ENCODE results near the gene ITIH3.

Gene ITIH3

DNA sequence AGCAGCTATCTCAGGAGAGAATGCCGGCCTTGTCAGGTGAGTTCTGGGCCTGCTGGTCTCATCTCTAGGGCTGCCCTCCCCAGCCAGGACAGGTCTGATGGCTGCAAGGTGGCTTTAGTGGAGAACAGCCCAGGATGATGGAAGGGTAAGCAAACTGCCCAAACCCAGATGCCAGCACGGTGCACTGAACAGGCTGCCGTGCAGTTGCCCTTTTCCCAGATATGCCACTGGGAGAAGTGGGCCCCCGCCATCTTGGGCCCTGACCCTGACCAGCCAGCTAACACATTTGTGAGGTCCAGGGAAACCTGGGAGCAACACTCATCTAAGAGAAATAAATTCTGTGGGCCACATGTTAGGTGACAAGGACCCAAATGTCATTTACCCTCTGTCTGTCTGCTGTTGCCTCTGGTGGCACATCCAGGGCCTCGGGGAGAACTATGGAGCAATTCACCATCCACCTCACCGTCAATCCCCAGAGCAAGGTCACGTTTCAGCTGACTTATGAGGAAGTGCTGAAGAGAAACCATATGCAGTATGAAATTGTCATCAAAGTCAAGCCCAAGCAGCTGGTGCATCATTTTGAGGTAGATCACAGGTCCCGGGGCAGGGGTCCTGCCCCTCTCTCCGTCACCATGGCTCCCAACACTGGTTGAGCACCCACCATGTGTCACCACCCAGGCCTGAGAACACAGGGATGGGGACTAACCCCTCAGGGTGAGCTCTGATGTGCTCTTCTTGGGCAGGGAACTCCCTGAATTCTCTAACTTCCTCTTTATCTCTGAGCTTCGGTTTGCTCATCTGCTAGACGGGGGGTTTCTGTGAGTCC lies 15.4 kb upstream of the ITIH3 start:
- DNase-seq = peak; percentile 24

DNA sequence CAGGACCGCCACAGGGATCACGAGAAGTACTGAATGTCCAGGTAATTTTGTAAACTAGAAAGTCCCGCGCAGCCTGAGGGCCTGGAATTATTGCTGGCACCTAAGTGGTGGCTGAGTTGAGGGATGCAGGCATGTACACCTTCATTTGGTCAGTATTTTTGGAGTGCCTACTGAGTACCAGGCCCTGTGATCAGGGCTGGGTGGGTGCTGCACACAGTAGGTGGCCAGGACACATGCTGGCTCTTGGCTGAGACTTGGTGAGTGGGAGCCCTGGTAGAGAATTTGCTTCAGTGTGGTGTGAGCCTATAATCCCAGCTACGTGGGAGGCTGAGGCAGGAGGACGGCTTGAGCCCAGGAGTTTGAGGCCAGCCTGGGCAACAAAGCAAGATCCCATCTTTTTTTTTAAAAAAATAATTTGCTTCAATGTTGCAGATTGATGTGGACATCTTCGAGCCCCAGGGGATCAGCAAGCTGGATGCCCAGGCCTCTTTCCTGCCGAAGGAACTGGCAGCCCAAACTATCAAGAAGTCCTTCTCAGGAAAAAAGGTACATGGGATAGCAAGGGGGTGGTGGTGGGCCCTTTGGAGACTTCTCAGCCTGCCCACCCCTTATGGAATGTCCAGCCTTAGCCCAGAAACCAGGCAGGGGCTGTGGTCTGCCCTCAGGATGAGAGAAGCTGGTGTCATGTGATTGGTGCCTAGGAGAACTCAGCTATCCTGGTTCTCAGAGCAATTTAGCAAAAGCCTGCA lies 14.6 kb upstream of the ITIH3 start:
- no peak for DNase-seq

DNA sequence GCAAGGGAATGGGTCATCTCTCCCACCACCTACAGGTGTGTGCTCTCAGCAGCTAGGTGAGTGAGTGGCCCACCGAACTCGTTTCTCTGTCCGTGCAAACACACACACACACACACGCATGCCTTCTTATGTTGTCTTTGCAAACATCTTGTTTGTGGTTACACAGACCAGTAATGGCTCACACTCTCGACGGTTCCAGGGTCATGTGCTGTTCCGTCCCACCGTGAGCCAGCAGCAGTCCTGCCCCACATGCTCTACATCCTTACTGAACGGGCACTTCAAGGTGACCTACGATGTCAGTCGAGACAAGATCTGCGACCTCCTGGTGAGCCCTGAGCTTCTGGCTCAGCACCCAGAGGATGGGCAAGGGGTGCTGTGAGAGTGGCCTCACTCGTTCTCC lies 12.9 kb upstream of the ITIH3 start:
- DNase-seq = no peak

DNA sequence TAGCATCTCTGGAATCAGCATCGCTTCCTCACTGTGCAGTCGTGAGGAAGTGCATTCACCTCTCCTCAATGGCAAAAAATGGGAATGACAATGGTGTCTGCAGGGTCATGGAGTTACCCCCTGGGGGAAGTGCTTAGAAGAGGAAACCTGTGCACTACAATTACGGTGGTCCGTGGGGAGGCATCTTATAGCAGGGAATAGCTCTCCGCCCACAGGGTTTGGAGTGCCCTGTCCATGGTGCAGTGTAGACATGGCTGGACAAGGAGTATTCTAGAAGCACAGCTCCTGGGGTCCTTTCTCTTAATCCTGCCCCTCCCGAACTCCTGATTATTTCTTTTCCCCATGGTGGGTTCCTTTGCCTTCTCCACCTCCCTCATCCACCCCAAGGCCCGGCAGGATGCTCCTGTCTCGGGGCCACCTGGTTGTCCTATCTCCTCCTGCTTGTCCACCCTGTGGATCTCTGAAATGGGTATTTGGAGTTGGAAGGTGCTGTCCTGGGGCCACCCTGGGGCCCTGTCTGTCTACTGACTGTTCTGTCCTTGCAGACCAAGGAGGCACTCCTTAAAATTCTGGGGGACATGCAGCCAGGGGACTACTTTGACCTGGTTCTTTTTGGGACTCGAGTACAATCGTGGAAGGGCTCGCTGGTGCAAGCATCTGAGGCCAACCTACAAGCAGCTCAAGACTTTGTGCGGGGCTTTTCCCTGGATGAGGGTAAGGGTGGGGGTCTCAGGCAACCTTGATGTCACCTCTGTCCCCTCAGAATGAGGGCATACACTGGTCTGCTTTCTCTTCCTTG lies 12.0 kb upstream of the ITIH3 start:
- no peak for DNase-seq

DNA sequence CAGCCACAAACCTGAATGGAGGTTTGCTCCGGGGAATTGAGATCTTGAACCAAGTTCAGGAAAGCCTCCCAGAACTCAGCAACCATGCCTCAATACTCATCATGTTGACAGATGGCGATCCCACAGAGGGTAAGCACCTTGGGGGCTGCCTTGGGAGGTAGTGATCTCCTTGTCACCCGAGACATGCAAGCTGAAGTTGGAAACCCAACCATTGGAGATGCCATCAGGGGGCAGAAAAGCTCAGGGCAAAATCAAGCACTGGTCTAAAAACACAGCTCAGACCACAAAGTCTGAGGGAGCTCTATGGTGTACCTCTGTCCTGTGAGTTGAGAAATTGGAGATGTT lies 11.4 kb upstream of the ITIH3 start:
- no peak for DNase-seq

DNA sequence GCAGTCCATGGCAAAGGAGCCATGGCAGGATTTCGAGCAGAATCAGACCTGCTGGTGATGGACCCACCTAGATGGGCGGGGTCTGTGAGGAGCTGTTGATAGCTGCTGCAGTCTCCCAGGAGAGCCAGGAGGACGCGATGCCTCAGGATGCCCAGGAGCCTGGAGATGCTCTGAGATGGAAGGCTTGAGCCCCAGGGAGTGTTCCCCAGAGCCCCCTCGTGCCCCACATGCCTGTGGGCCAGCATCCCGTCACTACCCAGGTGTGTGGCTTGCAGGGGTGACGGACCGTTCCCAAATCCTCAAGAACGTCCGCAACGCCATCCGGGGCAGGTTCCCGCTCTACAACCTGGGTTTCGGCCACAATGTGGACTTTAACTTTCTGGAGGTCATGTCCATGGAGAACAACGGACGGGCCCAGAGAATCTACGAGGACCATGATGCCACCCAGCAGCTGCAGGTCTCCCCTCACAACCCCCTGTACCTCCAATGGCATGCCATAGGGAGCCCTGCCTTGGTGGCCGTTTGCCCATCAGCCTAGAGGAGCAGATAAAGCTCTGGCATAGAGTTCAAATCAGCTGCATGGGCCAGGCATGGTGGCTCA lies 10.5 kb upstream of the ITIH3 start:
- no peak for DNase-seq

DNA sequence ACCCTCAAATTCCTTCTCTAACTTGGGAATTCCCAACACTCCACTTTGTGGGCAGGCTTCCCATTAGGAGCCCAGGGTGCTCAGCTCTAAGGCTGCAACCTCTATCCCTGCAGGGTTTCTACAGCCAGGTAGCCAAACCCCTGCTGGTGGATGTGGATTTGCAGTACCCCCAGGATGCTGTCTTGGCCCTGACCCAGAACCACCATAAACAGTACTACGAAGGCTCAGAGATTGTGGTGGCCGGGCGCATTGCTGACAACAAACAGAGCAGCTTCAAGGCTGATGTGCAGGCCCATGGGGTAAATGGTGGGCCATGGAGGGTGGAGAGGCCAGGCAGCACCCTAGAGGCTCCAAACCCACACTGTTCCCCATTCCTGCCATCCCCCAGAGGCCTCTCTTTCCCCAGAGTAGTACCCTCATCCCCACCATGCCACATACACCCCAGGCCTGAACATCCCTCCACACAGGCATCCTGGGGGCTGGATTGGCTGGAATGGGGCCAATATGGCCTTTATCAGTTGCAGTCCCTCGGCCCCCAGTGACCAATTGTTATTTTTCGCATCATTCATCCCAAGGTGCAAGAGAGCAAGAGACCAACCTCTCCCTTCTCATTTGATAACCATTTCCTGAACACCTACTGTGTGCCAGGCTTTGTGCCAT lies 9.5 kb upstream of the ITIH3 start:
- DNase-seq = no peak

DNA sequence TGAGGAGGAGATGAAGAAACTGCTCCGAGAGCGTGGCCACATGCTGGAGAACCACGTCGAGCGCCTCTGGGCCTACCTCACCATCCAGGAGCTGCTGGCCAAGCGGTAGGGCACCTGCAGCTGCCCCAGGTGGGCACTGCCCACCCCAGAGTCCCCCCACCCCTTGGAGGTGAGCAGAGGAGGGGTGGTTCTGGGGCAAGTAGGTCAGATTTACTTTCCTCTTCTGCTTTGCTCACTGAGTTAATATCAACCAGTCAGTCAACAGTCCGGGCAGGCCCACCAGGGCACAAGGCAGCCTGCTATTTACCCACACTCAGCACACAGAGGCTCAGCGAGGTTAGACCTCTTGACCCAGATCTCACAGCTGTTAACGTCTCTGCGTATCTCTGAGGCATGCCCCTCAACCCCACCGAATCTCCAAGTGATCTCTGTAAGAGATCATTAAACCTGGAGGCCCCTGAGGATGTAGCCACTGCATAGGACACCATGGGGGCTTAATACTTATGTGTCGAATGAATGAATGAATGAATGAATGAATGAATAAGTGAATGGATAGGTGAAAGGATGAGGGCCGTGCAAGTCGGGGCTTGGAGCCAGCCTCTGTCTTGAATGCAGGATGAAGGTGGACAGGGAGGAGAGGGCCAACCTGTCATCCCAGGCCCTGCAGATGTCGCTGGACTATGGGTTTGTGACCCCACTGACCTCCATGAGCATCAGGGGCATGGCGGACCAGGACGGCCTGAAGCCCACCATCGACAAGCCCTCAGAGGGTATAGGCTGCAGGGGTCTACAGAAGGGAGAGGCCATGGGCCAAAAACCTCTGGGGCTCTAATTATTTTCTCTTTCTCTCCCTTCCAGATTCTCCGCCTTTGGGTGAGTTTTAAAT lies 8.0 kb upstream of the ITIH3 start:
- no peak for DNase-seq

DNA sequence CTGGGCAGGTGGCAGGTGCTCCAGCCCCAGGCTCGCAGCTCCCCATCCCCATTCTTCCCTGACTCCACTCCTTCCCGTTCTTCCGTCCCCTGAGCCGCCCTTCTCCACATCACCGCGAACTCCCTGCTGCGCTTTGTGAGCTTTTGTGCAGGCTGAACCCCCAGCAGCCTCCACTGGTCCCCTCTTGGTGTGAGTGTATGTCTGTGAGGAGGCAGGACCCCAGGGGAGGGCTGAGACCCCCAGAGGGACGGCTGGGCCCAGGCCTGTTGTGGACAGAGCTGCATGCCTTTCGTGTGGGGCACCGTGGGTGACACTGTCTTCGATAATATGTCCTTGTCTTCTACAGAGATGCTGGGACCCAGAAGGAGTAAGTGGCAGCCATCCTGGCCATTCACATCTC lies 7.3 kb upstream of the ITIH3 start:
- DNase-seq = no peak

DNA sequence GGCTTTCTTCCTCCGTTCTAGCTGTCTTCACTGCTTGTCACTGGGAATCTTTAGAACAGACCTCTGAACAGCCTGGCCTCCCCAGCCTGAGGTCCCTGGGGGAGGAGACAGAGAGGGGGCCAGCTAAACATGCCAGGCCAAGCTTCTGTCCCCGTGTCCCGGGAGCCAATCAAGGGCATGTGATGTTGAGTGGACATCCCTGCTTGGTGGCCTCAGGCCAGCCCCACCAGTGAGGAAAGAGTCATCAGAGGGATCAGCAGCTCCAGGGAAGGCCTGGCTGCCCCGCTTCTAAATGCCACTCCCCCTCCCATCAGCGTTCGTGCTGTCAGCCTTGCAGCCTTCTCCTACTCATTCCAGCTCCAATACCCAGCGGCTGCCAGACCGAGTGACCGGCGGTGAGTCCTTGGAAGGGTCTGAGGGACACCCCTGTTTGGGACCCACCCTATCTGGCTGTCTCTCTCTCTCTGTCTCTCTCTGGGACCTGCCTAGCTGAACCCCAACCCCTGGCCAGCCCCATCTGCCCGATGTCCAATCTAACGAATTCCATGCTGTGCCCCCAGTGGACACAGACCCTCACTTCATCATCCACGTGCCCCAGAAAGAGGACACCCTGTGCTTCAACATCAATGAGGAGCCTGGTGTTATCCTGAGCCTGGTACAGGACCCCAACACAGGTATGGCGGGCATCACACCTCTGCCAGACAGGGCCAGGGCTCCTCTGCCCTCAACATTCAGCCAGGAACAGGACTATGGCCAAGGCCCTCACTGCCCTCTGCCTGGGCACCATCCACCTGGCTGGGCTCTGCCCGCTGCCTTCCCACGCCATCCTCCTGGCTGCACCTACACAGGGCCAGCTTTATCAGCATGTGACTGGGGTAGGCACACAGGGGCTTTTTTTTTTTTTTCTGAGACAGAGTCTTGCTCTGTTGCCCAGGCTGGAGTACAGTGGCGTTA lies 6.6 kb upstream of the ITIH3 start:
- no peak for DNase-seq

DNA sequence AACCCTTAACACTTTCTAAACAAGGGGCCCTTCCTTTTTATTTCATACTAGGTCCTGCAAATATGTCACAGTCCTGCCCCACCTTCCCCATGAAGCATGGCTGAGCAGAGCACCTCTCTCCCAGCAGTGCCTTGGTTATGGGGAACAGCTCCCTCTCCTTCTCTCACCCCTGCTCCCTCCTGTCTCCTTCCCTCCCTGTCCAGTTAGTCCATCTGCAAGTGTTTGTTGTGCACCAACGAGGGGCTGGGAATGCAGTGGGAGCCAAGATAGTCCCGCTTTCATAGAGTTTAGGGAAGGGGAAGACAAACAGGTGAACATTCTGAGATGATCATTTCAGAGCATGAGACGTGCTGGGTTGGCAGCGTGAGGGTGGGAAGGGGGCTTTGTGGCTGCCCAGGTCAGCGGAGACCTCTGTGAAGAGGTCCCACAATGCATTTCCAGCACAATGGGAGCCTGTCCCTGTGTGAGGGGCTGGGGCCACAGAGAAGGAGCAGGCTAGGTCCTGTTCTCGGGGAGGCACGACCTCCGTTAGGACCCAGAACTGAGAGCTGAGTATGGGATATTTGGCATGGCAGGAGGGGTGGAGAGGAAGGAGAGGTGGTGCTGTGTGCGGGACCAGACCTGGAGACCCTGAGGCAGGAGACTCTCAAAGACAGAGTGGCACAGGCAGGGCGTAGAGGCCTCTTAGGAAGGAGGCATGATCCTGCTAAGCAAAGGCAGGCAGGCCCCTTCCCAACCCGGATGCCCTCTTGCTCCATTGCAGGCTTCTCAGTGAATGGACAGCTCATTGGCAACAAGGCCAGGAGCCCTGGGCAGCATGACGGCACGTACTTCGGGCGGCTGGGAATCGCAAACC lies 5.5 kb upstream of the ITIH3 start:
- DNase-seq = no peak

DNA sequence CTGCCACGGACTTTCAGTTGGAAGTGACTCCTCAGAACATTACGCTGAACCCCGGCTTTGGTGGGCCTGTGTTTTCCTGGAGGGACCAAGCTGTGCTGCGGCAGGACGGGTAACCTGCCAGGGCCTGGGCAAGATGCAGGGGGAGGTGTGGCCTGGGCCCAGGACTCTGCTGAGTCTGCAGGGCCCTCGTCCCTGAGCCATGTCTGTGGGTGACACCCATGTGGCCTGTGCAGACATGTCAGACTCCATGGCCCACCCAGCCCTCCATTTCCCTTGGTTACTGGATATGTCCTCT lies 4.9 kb upstream of the ITIH3 start:
- DNase-seq = no peak

DNA sequence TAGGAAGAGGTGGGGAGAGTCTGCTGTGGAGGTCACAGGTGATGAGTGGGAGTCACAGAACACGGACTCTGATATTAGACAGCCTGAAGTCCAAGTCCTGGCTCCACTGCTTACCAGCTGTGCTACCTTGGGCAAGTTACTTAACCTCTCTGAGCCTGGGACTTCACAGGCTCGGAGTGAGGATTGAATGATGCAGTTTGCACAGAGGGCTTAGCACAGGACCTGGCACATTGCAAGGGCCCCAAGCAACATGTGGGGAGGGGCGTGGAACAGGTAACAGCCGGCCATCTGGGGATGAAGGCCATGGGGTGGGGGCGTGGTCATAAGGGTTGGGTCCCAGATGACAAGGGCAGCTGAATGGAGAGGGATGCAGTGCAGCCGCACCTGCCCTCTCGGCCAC lies 4.3 kb upstream of the ITIH3 start:
- no peak for DNase-seq

DNA sequence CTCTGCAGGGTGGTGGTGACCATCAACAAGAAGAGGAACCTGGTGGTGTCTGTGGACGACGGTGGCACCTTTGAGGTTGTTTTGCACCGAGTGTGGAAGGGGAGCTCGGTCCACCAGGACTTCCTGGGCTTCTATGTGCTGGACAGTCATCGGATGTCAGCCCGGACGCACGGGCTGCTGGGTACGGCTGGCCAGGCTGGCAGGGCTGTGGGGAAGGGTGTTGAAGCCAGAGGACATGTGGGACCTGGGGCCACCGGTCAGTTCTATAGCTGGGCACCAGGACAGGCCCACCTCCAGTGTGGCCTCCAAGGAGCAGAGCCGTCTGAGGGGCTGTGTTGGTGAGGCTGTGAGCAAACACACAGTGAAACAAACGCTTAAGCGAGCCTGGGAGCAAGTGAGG lies 3.9 kb upstream of the ITIH3 start:
- no peak for DNase-seq

DNA sequence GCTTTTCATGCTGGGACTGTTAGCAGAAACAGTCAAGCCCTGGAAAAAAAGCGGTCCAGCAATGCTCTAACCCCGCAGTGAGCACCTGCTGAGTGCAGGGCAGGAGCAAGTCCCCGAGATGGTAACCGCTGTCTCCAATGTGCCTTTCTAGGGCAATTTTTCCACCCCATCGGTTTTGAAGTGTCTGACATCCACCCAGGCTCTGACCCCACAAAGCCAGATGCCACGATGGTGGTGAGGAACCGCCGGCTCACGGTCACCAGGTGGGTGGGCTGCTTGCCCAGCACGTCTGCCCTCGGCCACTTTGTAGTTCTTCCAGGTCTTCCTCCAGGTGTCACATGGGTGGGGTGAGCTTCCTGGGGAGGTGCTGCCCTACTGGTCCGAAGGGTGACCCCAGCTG lies 3.2 kb upstream of the ITIH3 start:
- DNase-seq = no peak

DNA sequence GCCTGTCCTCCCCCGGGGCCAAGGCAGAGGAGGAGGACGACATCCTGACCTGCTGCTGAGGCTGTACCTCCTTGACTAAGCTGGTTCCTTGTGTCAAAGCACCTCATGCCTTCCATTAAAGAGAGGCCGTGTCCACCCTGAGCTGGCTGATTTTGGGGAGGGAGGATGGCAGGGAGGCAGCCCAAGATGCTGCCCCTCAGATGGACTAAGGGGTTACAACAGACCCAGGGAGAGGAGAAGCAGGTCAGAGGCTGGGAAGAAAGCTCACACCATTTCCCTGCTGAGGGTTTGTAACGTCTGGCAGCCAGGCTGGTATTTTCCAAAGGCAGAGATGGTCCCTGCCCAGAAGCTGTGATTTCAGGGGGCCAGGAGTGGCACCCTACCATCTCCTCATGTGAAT lies 2.7 kb upstream of the ITIH3 start:
- DNase-seq = no peak

DNA sequence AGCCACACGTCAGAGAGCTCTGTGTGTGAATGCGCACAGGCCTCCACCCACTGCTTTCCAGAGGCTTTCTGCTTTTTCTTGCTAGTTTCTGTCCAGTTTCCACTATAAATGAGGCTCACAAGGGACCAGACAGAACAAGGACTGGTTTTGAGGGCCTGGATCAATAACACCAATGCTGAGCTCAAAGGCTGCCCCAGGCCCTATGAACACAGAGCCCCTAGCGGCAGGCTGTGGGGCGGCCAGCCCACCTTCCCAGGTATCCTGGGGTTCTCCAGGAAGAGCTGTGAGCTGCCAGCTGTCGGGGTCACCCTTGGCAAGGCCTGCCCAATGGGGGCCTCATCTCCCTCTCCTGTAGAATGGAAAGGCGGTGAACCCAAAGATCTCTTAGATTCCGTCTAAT lies 2.2 kb upstream of the ITIH3 start:
- no peak for DNase-seq

DNA sequence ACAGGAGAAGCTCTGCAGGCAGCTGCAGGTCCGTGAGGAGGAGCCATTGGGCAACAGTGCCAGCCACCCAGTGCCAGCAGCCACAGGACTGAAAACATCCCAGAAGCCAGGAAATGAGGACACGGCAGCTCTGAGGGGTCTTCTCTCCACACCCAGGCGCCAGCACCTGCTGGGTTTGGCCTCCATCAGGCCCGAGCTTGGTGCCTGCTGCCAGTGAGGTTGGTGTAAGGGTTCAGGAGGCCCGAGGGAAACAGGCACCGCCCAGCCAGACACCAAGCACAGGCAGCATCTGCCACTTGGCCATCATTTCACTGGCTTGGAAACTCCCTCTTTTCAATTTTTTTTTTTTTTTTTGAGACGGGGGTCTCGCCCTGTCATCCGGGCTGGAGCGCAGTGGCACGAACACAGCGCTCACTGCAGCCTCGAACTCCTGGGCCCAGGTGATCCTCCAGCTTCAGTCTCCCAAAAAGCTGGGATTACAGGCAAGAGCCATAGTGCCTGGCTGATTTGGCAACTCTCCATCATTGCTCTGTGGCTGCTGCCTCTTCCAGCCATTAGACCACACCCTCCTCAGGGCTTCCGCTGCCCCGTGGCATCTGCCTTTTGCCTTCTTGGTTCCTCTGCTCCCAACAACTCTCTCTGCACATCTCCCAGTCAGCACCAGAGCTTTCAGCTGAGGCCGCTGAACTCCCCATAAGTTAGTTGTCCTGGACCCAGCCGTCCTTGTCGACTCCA lies 1.5 kb upstream of the ITIH3 start:
- DNase-seq = peak; percentile 68
